GM10847 (cell line): Measurements from ENCODE around the gene RBMS1.

ENCODE experiments used
- POLR2A ChIP-seq: IDR thresholded peaks from 2 replicates; pipeline ENCODE4 v1.6.1; 2011; ENCODE audit not compliant: insufficient read length; ENCODE audit errors: extremely low read depth

Gene RBMS1

DNA sequence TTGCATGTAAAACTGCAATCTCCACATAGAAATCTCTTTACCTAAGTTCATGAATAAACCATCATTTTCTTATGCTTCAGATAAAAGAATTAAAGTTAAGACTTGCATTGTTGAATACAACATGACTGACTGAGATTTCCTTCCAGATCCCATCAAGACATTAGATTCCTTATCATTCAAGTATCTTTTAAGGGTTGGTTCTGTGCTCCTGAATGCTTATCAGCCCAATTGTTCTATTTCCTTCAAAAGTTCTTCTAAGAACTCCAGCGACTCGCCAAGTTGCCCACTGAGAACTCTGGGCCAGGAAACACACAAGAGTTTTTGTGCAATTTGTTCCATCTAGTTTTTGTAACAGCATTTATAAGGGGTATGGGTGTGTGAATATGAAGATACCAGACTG lies 120.3 kb downstream of the RBMS1 start:
- TF ChIP-seq POLR2A, result no peak

DNA sequence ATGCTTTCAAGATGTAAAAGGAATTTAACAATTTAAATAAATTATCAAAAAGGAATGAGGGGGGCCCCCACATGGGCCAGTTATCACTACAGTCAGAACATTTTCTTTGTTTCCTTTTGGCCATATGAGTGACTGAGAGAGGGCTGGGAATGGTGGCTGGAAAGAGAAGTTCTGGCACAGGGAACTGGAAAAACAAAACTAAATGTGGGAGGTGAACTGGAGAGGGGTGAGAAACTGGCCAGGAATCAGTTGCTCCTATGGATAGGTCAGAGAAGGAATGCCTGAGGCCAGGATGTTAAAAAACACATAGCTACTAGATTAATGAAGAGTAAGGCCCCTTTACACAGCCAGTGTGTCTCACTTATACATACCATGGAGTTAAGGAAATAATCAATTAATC lies 121.0 kb downstream of the RBMS1 start:
- TF ChIP-seq POLR2A, result no peak

DNA sequence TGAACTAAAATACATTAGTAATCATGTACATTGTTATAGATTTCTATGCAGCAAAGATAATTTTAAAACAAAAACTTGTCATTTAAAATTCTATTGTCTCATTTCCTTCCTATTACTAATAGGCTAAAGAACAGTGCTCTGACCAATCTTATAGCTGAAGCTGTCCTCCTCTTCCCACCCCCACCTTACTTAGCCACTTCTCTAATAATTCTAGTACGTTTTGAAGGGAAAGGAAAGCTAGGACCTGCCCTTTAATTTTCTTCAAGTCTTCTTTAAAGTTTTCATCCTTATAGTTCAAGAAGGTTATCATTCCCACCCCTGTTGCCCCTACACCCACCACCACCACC lies 121.6 kb downstream of the RBMS1 start:
- TF ChIP-seq POLR2A, result no peak

DNA sequence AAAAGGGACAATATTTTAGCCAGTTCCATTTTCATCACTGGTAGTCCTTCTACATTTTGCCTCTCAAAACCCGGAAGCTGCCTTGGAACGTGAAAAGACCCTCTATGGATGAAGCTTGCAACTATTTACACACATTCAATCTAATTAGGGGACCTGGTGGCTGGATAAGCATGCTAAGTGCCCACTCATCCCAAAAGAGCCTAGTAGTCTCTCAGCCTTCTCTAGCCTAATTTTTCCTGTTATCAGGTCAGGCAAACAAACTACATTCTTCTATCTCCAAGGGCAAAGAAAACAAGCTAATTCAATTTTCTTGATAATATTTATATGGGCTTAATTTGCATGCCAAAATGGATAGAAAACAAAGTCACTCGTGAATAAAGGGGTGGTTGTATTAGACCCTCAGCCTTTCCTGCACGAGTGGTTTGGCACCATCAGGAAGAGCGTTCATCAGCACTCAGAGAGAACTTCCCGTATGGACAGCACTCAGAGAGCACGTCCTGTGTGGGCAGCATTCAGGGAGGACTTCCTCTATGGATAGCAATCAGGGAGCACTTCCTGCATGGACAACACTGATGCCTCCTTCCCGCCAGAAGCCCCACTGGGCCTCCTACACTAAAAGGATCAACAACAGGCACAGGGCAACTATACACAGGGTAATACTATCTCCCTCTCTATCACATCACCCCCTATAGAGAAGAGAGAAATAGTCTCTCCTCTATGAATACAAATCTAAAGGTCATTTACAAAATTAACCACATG lies 122.2 kb downstream of the RBMS1 start:
- TF ChIP-seq POLR2A, result no peak

DNA sequence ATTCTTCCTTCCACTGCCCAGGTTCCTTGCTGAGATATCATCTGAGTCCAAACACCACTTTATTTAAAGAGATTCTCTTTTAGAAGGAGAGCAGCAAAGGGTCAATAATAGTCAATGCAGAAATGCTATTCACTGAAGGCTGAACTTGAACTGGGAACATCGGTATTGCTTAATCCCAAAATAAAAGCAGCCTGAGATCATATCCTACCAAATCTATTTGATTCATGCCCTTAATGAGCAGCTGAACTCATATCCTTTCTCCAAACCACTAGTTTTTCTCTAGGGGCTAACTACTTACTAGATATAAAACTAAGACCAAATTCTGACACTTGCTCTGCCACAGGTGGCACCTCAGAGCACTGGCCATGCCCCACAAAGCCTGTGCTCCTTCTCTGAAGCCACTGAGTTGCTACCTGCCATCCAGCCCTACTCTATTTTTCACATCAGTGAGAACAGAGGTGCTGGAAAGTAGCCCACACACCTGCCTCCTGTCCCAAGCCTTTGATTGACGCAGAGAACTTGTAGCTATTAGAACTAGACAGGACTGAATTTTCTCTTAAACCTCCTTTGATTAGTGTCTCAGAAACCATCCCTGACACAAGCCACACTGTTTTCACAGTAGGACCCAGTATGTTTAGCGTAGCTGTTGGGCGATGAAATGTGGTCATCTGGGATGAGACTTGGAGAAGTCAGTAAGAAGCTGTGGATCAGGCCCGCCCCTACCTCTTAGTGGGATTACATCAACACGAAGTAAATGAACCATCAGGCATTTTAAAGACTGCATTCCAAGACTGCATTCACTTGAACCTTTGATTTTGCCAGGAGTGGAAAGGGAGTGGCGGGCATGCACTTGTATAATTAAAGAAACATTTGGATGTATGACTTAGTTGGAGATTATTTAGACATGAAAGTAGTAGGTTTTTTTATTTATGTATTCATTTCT lies 124.3 kb downstream of the RBMS1 start:
- no peak for TF ChIP-seq POLR2A

DNA sequence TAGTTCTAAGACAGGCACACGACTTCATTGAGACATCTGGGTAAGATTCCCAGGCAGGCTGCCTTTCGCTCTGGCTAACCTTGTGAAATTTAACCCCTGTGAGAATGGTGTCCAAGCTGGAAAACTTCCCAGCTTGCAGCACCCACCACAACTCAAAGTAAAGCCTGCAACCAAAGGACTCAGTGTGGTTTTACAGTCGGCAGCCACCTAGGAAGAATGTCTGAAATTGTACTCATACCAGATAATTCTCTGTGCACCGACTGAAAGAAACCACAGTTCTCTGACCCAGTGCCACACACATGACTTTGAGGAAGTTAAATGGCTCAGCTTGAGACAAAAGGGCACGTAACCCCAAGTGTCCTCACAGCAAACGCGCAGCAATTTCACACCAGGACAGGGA lies 125.7 kb downstream of the RBMS1 start:
- no peak for TF ChIP-seq POLR2A

DNA sequence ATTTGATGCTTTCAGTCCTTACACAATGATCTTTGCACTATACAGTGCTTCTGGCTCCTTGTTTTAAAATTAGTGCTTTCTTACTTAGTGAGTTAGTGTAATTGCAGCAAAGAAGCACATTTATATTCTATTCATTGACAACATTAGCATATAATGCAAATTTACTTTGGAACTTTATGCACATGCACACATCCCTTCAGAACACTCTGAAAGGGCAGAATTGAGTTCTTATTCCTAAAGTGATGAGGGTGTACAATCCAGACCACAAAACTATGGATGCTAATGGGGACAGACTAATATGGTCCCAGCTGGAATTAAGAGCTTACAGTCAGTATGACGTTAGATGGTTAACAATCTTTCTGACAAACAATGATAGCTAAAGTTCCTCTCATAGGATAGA lies 127.1 kb downstream of the RBMS1 start:
- no peak for TF ChIP-seq POLR2A

DNA sequence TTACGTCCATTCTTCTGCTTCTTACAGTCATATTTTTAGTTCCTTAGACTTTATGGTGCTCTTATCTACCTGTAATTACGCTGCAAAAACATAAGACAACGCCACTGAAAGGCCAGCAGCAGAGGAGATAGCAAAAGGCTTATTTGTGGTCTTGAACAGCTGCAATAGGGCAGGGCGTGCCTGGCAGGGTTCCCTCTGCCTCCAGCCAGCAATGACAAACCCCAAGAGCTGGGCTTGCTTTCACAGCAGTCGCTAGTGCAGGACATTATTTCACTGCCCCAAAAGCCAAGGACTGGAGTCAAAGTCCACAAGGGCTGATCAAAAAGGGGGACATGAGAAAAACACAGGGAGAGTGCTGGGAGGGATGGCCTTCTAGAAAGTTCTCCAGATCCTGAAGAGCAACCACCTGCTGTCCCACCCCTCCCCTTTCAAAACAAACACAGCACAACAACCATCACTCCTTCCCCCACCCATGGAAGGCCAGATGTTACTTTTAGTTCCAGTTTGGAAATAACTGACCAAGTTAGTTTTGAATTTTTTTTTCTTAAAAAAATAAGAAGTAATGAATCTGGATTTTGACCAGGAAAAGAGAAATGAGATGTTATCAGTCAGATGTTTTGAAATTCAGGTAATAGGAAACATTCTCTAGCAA lies 127.8 kb downstream of the RBMS1 start:
- TF ChIP-seq POLR2A, result no peak

DNA sequence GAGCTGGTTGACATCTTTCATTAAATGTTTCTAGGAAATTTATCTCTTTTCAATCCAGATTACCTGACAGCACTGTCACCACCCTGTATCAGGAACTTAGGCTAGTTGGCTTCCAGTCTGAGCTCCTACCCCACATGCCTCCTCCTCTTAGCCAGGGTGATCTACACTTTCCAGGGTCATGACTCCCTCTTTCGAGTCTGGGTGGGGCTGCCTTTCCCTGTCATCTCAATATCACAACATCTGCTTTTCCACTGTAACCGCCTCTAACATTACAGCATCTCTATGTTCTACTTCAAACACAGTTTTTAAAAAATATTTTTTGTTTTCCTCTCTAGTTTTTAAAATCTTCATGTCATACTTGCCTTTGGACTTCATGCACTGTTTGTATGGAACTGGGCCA lies 129.2 kb downstream of the RBMS1 start:
- TF ChIP-seq POLR2A, result no peak

DNA sequence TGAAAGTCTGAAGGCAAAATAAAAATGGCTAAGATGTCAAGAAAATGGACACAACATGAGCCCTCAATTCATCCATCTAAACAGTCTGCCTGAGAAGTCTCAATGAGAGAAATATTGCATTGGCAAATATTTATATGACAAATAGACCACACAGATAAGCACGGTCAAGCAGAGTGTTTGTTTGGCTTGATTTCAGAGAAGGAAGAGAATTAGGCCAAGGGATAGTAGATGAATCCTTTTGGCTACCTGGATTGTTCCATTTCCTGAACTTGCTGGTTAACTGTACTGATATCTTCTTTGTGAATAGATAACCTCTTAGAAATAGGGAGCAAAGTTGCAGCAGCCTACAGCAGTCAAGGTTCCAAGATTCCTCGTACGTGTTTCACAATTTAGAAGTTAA lies 129.6 kb downstream of the RBMS1 start:
- no peak for TF ChIP-seq POLR2A

DNA sequence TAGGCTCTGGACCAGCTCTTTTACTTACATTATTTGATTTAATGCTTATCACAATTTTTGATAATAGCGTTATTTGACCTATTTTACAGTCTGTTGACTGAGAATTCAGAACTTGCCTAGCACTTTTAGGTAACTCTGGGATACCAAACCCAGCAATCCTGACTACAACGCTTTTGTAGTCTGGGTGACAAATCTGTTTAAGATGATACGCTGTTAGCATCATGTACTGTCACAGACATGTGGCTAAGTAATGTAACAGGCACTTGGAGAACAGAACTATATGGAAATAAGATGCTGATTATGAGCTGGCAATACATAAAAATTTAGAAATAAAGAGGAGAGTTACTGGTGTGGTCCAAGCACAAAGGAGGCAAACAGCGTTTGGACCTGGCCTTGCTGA lies 130.6 kb downstream of the RBMS1 start:
- no peak for TF ChIP-seq POLR2A

DNA sequence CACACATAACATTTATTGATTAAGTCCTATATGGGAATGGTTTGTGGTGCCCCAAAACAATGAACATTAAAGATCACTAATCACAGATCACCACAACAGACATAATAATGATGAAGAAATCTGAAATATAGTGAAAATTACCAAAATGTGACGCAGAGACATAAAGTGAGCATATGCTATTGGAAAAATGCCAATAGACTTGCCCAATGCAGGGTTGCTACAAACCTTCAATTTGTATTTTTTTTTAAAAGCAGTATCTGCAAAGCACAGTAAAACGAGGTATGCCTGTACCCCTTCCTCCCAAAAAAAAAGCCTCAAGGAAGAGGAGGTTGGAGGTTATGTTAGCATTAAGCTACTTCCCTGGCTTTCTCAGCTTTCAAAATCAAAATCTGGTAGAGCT lies 131.1 kb downstream of the RBMS1 start:
- no peak for TF ChIP-seq POLR2A

DNA sequence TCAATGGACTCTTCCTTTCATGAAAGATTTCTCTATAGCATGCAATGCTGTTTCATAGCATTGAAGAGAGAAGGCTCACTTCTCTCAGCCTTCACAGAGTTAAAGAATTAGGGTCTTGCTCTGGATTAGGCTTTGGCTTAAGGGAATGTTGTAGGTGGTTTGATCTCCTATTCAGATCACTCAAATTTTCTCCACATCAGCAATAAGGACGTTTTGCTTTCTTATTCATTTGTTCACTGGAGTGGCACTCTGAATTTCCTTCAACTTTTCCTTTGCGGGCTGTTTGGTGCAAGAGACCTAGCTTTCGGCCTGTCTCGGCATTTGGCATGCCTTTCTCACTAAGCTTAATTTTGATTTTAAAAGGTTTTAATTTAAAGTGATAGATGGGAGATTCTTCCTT lies 131.6 kb downstream of the RBMS1 start:
- no peak for TF ChIP-seq POLR2A

DNA sequence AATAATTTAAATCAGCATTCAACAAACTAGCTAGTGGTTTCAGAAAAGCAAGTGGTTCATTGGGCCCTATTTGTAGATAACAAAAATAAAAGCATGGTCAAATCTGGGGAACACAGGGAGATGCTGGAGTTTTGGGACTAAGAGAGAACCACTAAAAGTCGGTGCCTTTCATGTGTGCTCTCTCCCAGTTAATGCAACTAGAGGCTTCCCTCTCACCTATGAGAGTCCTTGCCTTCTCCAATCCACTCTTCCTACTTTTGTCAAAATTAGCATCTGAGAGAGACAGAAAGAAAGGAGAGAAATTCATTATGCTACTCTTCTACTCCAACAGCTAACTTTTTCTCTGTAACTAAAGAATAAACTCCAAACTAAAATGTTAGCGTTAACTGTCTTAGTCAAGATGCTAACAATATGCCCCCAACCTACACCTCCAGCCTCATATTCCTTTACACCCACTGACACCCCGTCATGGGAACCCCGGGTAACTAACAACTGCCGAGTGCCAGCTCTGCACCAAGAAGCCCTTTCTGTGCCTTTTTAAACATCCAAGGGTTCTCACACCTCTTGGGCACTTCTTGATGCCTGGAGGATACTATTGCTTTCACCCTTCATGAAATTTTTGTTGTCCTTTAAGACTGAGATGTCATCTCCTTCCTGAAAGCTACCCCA lies 133.4 kb downstream of the RBMS1 start:
- no peak for TF ChIP-seq POLR2A

DNA sequence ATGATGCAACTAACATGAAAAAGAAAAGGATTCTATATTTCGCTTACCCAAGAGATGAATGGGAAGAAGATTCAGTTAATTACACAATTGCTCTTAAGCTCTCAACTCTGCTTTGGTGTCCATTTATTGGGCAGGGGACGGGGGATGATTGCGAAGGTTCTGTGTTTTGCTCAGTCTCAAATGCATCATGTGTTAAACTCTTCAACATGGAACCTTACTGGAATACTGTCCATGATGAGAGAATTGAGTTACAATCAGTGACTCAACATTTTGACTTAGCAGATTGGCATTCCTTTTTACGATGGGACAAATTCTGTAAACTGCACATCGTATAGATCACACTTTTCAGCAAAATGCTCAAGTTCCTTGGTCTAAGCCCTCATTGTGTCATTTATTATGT lies 135.6 kb downstream of the RBMS1 start:
- TF ChIP-seq POLR2A, result no peak

DNA sequence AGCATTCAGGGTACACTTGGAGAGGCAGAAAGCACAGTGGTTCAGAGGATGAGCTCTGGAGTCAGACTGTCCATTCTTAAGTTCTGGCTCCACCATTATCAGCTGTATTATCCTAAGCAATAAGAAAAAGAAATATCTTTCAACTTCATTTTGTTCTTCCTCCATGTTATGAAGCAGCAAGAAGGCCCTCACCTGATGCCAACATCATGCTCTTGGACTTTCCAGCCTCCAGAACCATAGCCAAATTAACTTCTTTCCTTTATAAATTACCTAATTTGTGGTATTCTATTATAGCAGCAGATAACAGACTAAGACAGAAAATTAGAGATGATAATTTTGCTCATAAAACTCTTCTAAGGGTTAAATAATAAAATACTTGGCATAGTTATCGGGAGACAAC lies 137.1 kb downstream of the RBMS1 start:
- TF ChIP-seq POLR2A, result no peak

DNA sequence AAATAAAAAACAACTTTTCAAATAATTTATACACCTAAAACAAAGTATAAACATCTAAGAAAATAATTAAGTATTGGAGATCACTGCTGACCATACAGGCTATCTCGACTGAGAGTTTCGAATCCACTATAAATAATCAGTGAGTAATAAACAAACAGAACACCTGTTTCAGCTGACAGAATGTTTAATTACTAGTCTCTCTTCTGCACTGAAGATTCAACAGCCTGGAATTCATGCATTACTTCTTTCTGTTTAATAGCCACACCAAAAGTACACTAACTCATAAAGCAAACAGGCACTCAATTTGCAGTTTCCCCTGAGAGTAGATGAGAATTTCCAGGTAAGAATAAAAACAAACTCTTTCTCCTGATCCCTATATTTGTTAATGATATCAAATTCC lies 138.5 kb downstream of the RBMS1 start:
- TF ChIP-seq POLR2A, result no peak
